Measurements from ENCODE around the gene CLASP2.
"Not testable (repeated sequence)": the region's sequence is repeated elsewhere in the genome, so short reads cannot be mapped to it uniquely, and the experiment has no call there.

CLASP2 gene

DNA sequence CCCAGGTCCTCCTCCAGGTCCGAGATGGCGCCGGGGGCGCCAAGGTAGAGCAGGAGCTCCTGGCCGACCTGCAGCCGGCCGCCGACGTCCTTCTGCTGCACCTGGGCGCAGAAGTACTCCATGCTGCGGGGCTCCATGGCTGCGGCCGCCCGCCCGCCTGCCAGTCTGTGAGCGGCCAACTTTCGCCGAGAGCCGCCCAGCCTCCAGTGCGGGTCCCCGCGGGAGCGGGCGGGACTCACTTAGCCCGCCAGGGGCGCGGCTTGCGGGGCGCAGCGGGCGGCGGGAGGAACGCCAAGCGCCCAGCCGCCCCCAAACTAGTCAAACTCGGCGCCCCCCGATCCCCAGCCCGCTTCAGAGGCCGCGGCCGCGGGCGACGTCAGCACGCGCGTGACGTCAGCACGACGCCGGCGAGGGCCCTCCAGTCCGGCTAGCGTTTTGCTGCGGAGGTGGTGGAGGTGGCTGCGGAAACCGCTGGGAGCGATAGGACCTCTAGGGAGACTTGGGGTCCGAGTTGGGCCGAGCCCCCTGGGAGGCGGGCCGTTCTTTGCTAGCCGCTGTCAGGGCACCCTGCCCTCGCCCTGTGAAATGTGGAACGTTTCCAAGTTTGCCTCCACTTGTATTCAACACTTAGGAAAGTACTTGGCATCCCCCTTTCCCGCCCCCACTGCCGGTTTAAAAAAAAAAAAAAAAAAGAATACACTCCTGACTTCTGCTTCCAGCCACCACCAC lies at the start of gene CLASP2:
Gene CLASP2, minus strand, starts transcription at position 389 of the 729 bp plus-strand sequence. Its CDS starts 252 bp downstream, at position 137.
- Histone ChIP-seq H3K4me1 (ENCODE audit: control insufficient read depth, insufficient read depth, low read length) (peaks cover 5% of the 10 kb centered on the region), H3K36me3 (ENCODE audit: control insufficient read depth, insufficient read depth, low read length) (no peaks in the 10 kb centered on the region), H3K4me3 (ENCODE audit: low read depth, low read length) (peak within 1 kb of the TSS; percentile 83), H3K9ac (ENCODE audit: low read depth, low read length) (peak within 1 kb of the TSS; percentile 48), H3K9me3 (ENCODE audit: control insufficient read depth, insufficient read depth, low read length) (no peaks in the 10 kb centered on the region), H3K27me3 (ENCODE audit: control insufficient read depth, insufficient read depth, low read length) (no peaks in the 10 kb centered on the region)

DNA sequence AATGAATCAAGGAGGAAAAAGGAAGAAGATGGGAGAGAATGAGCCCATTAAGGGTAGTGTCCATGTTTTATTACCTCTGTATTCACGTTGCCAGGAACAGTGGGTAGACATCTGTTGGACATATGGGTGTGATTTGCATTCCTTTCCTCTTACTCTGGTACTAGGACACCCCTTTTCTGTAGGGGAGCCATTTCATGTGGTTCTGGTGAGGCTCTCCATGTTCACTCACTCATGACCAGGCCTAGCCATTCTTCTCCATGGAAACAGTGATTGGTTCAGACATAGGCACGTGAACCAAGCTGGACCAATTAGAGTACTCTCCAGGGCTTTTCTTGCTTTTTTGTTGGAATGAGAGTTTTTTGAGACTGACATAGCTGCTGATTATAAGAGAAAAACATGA lies 40.8 kb upstream of the CLASP2 start:
- no peaks in the 10 kb centered on the region for H3K9me3 ChIP-seq (ENCODE audit: control insufficient read depth, insufficient read depth, low read length)
- H3K4me3 ChIP-seq (ENCODE audit: low read depth, low read length): no peak overlapping the region
- H3K36me3 ChIP-seq (ENCODE audit: control insufficient read depth, insufficient read depth, low read length): no peaks in the 10 kb centered on the region
- H3K27me3 ChIP-seq (ENCODE audit: control insufficient read depth, insufficient read depth, low read length): no peaks in the 10 kb centered on the region
- H3K9ac ChIP-seq (ENCODE audit: low read depth, low read length): no peak overlapping the region
- H3K4me1 ChIP-seq (ENCODE audit: control insufficient read depth, insufficient read depth, low read length): no peaks in the 10 kb centered on the region

DNA sequence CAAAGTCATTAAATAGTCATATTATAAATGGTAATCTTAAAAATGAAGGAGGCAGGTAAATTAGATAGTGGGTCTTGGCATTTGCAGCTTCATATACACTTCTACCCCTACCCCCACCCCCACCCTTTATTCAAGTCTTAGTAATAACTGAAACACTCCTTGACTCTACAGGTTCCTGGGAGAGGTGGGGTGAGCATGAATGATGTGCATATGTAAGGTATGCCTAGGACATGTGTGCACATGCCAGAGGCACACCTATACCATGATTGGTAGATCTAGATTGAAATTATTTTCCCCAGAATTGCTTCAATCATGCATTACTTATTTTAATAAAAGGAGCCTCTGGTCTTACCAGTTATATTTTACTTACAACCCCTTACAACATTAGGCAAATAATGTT lies 40.2 kb upstream of the CLASP2 start:
- Histone ChIP-seq H3K27me3 (ENCODE audit: control insufficient read depth, insufficient read depth, low read length) (no peaks in the 10 kb centered on the region), H3K9me3 (ENCODE audit: control insufficient read depth, insufficient read depth, low read length) (no peaks in the 10 kb centered on the region), H3K36me3 (ENCODE audit: control insufficient read depth, insufficient read depth, low read length) (no peaks in the 10 kb centered on the region), H3K4me3 (ENCODE audit: low read depth, low read length) (no peak overlapping the region), H3K4me1 (ENCODE audit: control insufficient read depth, insufficient read depth, low read length) (no peaks in the 10 kb centered on the region), H3K9ac (ENCODE audit: low read depth, low read length) (no peak overlapping the region)

DNA sequence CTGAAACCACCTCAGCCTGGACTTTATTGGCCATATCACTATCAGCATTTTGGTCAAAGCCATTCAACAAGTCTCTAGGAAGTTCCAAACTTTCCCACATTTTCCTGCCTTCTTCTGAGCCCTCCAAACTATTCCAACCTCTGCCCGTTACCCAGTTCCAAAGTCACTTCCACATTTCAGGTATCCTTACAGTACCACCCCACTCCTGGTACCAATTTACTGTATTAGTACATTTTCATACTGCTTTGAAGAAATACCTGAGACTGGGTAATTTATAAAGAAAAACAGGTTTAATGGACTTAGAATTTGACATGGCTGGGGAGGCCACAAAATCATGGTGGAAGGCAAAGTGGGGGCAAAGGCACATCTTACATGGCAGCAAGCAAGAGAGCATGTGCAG lies 36.3 kb upstream of the CLASP2 start:
- not testable (repeated sequence) for H3K4me1 ChIP-seq (ENCODE audit: control insufficient read depth, insufficient read depth, low read length); H3K9me3 ChIP-seq (ENCODE audit: control insufficient read depth, insufficient read depth, low read length); H3K36me3 ChIP-seq (ENCODE audit: control insufficient read depth, insufficient read depth, low read length); H3K4me3 ChIP-seq (ENCODE audit: low read depth, low read length); H3K27me3 ChIP-seq (ENCODE audit: control insufficient read depth, insufficient read depth, low read length); H3K9ac ChIP-seq (ENCODE audit: low read depth, low read length)

DNA sequence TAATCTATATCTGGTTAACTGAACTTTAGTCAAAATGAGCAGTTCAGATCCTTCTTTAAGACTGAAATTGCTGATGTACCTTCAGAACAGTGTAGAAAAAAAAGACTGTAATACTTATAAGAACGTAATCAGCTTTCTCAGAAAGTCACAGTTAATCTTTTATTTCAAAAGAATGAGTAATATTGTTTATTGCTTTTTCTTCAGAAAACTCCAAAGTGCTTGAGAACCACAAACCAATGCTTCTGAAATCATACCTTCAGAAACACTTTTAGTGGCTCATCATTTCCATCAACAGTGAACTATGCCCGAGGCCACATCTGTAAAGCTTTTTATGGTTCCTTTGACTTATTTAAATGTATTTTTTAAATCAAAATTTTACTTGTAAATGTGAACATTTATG lies 33.3 kb upstream of the CLASP2 start:
- no peaks in the 10 kb centered on the region for H3K36me3 ChIP-seq (ENCODE audit: control insufficient read depth, insufficient read depth, low read length)
- H3K27me3 ChIP-seq (ENCODE audit: control insufficient read depth, insufficient read depth, low read length): no peaks in the 10 kb centered on the region
- no peaks in the 10 kb centered on the region for H3K4me1 ChIP-seq (ENCODE audit: control insufficient read depth, insufficient read depth, low read length)
- no peaks in the 10 kb centered on the region for H3K9me3 ChIP-seq (ENCODE audit: control insufficient read depth, insufficient read depth, low read length)
- H3K4me3 ChIP-seq (ENCODE audit: low read depth, low read length): no peak overlapping the region
- H3K9ac ChIP-seq (ENCODE audit: low read depth, low read length): no peak overlapping the region

DNA sequence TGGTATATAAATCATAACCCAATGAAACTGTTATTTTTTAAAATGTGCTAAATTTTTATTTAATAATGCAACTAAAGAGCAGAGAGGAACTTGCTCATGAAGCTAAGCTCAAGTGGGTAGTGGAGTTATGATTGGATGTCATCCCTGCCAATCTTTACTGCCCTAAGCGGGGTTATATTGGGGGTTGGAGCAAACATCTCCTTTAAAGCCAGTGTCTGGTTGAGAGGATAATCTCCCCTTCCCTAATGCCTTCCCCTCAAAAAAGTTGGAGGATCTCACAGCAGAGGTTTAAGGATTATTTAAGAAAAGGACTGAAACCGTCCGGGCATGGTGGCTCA lies 32.1 kb upstream of the CLASP2 start:
- Histone ChIP-seq H3K9ac (ENCODE audit: low read depth, low read length) (no peak overlapping the region), H3K4me1 (ENCODE audit: control insufficient read depth, insufficient read depth, low read length) (no peaks in the 10 kb centered on the region), H3K27me3 (ENCODE audit: control insufficient read depth, insufficient read depth, low read length) (no peaks in the 10 kb centered on the region), H3K9me3 (ENCODE audit: control insufficient read depth, insufficient read depth, low read length) (no peaks in the 10 kb centered on the region), H3K36me3 (ENCODE audit: control insufficient read depth, insufficient read depth, low read length) (no peaks in the 10 kb centered on the region), H3K4me3 (ENCODE audit: low read depth, low read length) (no peak overlapping the region)

DNA sequence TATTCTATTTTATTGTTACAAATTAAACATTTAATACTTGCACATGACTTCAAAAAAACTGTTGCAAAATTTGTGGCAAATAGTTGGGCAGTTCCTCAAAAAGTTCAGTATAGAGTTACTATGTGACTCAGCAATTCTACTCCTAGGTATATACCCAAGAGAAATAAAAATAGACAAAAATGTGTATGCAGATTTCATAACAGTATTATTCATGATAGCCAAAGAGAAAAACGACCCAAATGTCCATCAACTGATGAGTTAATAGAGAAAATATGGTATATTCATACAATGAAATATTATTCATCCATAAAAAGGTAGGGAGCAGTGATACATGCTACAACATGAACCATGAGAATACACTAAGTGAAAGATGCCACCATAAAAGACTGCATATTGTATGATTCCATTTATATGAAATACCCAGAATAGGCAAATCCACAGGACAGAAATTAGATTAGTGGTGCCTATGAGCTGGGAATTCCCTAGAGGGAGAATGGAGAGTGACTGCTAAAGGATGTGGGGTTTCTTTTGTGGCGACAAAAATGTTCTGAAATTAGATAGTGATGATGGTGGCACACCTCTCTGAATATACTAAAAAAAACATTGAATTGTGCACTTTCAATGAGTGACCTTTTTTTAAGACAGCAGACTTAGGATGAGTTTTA lies 31.6 kb upstream of the CLASP2 start:
- H3K9ac ChIP-seq (ENCODE audit: low read depth, low read length): no peak overlapping the region

DNA sequence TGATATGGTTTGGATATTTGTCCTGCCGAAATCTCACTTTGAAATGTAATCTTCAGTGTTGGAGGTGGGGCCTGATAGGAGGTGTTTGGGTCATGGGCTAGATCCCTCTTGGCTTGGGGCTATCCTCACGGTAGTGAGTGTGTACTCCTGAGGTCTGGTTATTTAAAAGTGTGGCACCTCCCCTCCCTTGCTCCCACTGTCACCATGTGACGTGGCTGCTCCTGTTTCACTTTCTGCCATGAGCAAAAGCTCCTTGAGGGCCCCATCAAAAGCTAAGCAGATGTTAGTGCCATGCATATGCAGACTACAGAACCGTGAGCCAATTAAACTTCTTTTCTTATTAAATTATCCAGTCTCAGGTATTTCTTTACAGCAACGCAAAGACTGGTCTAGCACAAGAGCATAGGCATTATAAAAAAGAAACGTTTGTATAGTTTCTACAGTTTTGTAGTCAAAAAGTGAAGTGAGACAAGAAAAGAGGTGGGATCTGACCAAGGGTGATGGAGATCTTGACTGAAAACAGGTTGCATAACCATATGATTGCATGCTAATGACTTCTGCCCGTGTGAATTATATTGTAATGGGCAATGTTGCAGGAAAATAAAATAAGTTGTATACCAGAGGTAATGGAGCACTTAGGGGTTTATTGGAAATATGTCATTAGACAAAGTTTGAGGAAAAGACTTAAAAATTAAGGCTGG lies 28.5 kb upstream of the CLASP2 start:
- no peaks in the 10 kb centered on the region for H3K4me1 ChIP-seq (ENCODE audit: control insufficient read depth, insufficient read depth, low read length)
- no peak overlapping the region for H3K4me3 ChIP-seq (ENCODE audit: low read depth, low read length)
- H3K27me3 ChIP-seq (ENCODE audit: control insufficient read depth, insufficient read depth, low read length): no peaks in the 10 kb centered on the region
- no peaks in the 10 kb centered on the region for H3K9me3 ChIP-seq (ENCODE audit: control insufficient read depth, insufficient read depth, low read length)
- H3K9ac ChIP-seq (ENCODE audit: low read depth, low read length): no peak overlapping the region
- H3K36me3 ChIP-seq (ENCODE audit: control insufficient read depth, insufficient read depth, low read length): no peaks in the 10 kb centered on the region

More for the DNA sequence above, 31.6 kb upstream of the CLASP2 start:
- Histone ChIP-seq H3K9me3 (ENCODE audit: control insufficient read depth, insufficient read depth, low read length) (no peaks in the 10 kb centered on the region), H3K4me1 (ENCODE audit: control insufficient read depth, insufficient read depth, low read length) (no peaks in the 10 kb centered on the region), H3K36me3 (ENCODE audit: control insufficient read depth, insufficient read depth, low read length) (no peaks in the 10 kb centered on the region), H3K4me3 (ENCODE audit: low read depth, low read length) (no peak overlapping the region), H3K27me3 (ENCODE audit: control insufficient read depth, insufficient read depth, low read length) (no peaks in the 10 kb centered on the region)

DNA sequence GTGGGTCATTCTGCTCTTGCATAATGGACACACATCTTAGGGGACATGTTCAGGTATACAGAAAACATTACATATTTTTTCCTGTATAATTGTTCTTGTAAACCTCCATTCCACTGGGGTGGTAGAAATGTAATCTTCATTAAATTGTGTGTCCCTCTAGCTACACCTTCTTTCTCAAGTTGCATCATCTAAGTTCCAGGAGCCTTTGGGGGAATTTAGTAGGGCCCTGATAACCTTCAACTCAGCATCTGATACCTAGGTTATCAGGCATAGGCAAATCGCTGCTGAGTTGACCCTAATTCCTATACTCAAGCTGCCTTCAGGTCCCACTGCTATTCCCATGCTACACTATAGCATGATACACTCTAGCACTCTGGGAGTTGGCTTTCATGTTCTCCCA lies 19.1 kb upstream of the CLASP2 start:
- H3K36me3 ChIP-seq (ENCODE audit: control insufficient read depth, insufficient read depth, low read length): no peaks in the 10 kb centered on the region
- H3K4me3 ChIP-seq (ENCODE audit: low read depth, low read length): no peak overlapping the region
- H3K9me3 ChIP-seq (ENCODE audit: control insufficient read depth, insufficient read depth, low read length): peaks cover 1% of the 10 kb centered on the region
- H3K27me3 ChIP-seq (ENCODE audit: control insufficient read depth, insufficient read depth, low read length): no peaks in the 10 kb centered on the region
- H3K4me1 ChIP-seq (ENCODE audit: control insufficient read depth, insufficient read depth, low read length): no peaks in the 10 kb centered on the region
- no peak overlapping the region for H3K9ac ChIP-seq (ENCODE audit: low read depth, low read length)

DNA sequence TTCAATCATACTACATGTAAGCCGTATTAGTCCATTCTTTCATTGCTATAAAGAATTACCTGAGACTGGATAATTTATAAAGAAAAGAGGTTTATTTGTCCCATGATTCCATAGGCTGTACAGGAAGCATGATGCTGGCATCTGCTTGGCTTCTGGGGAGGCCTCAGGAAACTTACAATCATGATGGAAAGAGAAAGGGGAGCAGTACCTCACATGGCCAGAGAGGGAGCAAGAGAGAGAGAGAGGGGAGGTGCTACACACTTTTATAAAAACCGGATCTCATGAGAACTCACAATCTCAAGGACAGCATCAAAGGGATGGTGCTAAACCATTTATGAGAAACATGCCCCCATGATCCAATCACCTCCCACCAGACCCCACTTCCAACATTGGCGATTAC lies 14.3 kb upstream of the CLASP2 start:
- Histone ChIP-seq H3K9me3 (ENCODE audit: control insufficient read depth, insufficient read depth, low read length) (peaks cover 3% of the 10 kb centered on the region), H3K4me1 (ENCODE audit: control insufficient read depth, insufficient read depth, low read length) (no peaks in the 10 kb centered on the region), H3K9ac (ENCODE audit: low read depth, low read length) (no peak overlapping the region), H3K4me3 (ENCODE audit: low read depth, low read length) (no peak overlapping the region), H3K27me3 (ENCODE audit: control insufficient read depth, insufficient read depth, low read length) (no peaks in the 10 kb centered on the region), H3K36me3 (ENCODE audit: control insufficient read depth, insufficient read depth, low read length) (no peaks in the 10 kb centered on the region)

DNA sequence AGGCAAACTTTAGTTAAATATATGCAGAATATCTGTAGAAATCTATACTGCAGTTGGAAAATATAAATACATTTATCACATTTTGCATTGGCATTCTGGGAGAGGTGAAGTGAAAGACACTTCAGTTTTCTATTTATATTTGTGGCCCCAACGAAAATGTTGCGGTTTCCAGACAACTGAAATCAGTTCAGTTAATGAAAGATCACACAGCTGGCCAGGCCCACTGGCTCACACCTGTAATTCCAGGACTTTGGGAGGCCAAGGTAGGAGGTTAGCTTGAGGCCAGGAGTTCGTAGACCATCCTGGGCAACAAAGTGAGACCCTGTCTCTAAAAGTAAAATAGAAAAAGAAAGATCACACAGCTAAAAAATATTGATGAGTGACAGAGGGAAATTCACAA lies 11.9 kb upstream of the CLASP2 start:
- Histone ChIP-seq H3K9ac (ENCODE audit: low read depth, low read length) (no peak overlapping the region), H3K4me3 (ENCODE audit: low read depth, low read length) (no peak overlapping the region), H3K36me3 (ENCODE audit: control insufficient read depth, insufficient read depth, low read length) (no peaks in the 10 kb centered on the region), H3K27me3 (ENCODE audit: control insufficient read depth, insufficient read depth, low read length) (no peaks in the 10 kb centered on the region), H3K9me3 (ENCODE audit: control insufficient read depth, insufficient read depth, low read length) (peaks cover 3% of the 10 kb centered on the region), H3K4me1 (ENCODE audit: control insufficient read depth, insufficient read depth, low read length) (no peaks in the 10 kb centered on the region)

DNA sequence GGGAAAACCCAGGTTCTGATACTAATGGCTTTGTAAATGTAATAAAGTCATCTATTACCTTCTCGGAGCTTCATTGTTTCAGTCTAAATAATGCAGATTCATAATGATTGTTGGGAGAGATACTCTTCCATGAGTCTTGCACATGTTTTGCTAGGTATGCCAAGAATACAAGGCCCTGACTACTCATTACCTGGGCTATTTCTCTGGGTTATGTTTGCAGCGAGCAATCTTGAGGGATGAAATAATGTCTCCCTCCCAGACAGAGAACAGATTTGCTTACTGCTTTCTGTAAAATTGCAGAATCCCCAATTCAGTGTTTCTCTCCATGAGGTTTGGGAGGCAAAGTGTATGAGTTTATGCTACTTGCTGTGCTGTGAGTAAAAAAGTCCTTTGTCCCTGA lies 6.2 kb upstream of the CLASP2 start:
- Histone ChIP-seq H3K36me3 (ENCODE audit: control insufficient read depth, insufficient read depth, low read length) (no peaks in the 10 kb centered on the region), H3K9me3 (ENCODE audit: control insufficient read depth, insufficient read depth, low read length) (no peaks in the 10 kb centered on the region), H3K4me3 (ENCODE audit: low read depth, low read length) (no peak overlapping the region), H3K4me1 (ENCODE audit: control insufficient read depth, insufficient read depth, low read length) (no peaks in the 10 kb centered on the region), H3K27me3 (ENCODE audit: control insufficient read depth, insufficient read depth, low read length) (no peaks in the 10 kb centered on the region), H3K9ac (ENCODE audit: low read depth, low read length) (no peak overlapping the region)
